Measurements from ENCODE around the gene IFITM10.

IFITM10 gene

DNA sequence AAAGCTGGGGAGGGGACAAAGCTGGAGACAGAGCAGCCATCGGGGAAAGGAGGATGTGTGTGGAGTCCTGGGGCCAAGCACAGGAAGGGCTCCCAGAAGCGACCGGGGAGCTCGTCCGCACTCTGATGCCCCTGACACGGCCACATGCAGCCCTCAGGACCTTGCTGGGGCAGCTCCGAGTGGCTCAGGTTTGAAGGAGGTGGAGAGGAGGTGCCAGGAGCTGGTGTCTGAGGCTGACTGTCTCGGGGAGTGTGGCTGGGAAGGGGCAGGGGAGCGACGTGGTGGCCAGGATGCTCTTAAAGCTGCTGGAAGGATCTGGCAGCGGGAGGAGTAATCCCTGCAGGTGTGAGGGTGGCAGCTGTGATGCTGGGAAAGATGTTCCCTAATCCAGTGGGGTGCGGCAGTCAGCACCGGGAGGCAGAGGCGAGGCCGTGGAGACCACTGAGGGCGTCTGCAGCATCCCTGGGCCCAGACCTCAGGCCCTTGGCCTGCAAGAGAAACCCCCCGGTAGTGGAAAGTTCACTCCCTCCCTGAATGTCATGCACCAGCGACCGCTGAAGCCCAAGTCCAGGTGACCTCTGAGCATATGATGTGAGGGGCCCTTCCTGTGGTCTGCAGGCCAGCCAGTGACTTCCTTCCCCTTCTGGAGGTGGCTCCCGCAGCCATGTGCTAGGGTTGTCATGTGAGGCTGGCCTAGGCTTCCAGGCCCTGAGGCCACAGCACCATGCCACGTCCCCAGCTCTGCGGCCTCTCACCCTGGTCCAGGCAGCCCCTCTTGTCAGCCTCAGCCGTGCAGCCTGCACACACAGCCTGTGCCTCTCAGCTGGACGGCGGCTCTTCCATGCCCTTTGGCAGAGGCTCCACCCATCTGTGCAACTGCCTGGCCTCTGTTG is 30.6 kb upstream of the IFITM10 start:
- no peak for DNase-seq
- H3K4me3 Mint-ChIP-seq: no peak overlapping the region
- no peaks in the 10 kb centered on the region for H3K4me1 Mint-ChIP-seq (ENCODE audit: low read depth)
- H3K27me3 Mint-ChIP-seq: no peaks in the 10 kb centered on the region
- H3K9me3 Mint-ChIP-seq: no peaks in the 10 kb centered on the region
- H3K36me3 Mint-ChIP-seq (ENCODE audit: low read depth): no peaks in the 10 kb centered on the region
- no peak overlapping the region for H3K27ac Mint-ChIP-seq

DNA sequence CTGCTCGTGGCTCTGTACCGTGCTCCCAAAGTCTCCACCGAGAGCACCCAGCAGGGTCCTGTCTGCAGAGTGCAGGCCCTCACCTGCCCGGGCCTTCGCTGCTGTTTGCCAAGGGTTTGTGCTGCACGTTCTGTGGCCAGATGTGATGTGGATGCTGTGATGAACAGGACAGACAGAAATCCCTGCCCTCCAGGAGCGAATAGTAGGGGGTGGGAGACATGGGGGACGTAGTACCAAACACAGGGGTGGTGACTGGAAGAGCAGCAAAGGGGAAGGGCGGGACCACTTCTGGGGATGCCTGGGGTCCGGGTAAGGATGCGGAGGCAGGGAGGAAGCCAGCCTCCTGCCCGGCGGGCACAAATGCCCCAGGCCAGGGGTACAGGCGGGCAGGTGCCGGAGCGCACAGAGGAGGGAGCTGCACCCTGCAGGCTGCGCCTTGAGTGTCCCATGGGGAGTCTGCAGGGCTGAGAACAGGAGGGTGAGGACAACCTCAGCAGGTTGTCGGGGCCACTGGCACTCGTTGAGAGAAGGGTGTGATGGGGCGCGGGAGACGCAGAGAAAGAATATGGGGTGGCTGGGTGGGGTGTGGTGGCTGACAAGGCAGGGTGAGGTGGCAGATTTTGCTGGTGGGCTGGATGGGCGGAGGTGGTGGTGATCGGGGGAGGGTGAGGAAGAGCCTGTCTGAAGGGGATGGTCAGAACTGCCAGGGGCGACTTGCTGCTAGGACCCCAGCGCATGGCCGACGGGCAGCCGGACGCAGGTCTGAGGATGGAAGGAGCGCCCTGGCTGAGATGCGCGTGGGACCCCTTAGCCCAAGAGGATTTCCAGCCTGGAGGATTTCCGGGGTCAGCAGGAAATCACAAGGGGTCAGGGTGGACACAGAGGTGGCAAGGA is 29.7 kb upstream of the IFITM10 start:
- Mint-ChIP-seq H3K36me3 (ENCODE audit: low read depth) (no peaks in the 10 kb centered on the region), H3K27ac (no peak overlapping the region), H3K9me3 (no peaks in the 10 kb centered on the region), H3K4me3 (no peak overlapping the region), H3K4me1 (ENCODE audit: low read depth) (no peaks in the 10 kb centered on the region), H3K27me3 (no peaks in the 10 kb centered on the region)
- DNase-seq: no peak

DNA sequence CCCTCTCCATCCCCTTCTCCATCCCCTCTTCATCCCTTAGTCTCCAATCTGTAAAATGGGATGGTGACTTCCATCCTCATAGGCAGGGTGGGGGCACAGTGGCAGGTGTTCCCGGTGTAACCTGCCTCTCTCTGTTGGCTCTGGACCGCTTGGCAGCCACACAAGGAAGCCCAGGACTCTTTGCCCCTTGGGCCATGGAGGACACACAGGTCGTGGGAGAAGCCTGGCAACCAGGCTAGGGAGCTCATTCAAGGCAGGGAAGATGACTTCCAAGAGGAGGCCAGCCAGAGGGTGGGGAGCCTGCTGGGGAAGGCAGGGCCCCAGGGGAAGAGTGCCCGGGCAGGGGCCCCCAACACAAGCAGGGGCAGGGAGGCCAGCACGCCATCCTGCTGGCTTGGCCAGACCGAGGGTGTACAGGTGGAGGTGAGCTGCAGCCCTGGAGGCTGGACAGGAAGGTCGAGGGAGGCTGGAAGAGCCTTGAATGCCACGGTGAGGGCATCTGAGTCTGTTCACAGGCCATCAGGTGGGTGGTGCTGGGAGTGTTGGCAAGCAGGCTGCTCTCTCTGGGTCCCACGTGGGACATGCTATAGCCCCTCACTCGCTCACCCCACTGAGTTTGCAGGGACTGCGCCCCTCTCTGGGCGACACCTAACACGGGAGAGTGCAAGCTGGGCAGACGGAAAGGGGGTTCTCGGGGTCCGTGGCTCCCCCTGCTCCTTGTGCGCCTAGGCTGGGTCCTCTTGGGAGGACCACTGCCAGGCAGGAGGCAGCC is 28.8 kb upstream of the IFITM10 start:
- H3K9me3 Mint-ChIP-seq: no peaks in the 10 kb centered on the region
- H3K36me3 Mint-ChIP-seq (ENCODE audit: low read depth): no peaks in the 10 kb centered on the region
- no peaks in the 10 kb centered on the region for H3K4me1 Mint-ChIP-seq (ENCODE audit: low read depth)
- DNase-seq: no peak
- H3K4me3 Mint-ChIP-seq: no peak overlapping the region
- no peaks in the 10 kb centered on the region for H3K27me3 Mint-ChIP-seq
- no peak overlapping the region for H3K27ac Mint-ChIP-seq

DNA sequence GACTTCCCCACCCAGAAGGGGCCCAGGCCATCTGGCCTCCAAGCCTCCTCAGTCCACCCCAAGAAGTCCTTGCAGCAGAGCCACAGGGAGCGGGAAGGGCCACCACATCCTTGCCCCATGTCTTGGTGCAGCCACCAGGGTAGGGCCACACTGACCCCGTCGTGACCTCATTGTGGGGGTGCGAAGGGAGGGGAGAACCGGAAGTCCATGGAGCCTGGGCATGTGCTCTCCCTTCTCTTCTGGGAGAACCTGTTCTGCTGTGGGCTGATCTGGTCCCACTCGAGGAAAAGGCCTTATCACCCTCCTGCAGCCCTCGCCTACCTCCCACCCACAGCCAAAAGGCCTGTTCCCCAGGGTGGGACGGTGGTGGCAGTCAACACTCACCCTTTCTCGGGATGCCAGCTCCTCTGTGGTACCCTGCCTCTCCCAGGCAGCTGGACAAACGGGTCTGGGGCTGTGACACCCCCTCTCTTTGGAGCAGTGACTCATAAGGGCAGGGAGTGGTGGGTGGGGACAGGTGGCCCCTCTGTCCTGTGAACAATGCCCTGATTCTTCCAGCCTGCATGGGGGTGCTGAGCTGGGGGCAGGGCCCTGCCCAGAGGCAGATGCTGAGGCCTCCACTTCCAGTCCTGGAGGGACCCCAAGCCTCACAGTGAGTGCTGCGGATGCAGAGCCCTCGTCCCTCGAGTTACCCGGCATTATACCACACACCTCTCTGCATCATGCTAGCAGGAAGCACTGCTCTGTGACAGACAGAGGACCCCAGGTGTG is 27.9 kb upstream of the IFITM10 start:
- no peaks in the 10 kb centered on the region for H3K9me3 Mint-ChIP-seq
- no peak for DNase-seq
- no peaks in the 10 kb centered on the region for H3K27me3 Mint-ChIP-seq
- peaks cover 3% of the 10 kb centered on the region for H3K4me1 Mint-ChIP-seq (ENCODE audit: low read depth)
- H3K27ac Mint-ChIP-seq: no peak overlapping the region
- no peak overlapping the region for H3K4me3 Mint-ChIP-seq
- no peaks in the 10 kb centered on the region for H3K36me3 Mint-ChIP-seq (ENCODE audit: low read depth)

DNA sequence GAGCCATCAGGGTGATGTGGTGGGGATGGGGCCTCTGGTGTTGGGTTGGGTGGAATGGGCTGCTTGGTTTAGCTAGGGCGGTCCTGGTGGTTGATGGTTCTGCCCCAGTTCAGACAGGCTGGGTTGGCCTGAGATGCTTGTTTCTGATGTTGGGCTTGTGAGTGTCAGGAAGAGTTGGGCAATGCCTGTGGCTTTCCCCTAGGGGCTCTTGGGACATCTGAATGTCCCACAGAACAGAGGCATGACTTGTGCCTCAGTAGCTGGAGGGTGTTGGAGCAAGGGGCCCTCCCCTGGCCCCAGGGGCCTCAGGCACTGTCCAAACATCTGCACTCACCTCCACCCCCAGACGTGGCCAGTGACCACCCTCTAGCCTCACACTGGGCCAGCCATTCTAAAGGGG is 27.3 kb upstream of the IFITM10 start:
- no peak for DNase-seq

DNA sequence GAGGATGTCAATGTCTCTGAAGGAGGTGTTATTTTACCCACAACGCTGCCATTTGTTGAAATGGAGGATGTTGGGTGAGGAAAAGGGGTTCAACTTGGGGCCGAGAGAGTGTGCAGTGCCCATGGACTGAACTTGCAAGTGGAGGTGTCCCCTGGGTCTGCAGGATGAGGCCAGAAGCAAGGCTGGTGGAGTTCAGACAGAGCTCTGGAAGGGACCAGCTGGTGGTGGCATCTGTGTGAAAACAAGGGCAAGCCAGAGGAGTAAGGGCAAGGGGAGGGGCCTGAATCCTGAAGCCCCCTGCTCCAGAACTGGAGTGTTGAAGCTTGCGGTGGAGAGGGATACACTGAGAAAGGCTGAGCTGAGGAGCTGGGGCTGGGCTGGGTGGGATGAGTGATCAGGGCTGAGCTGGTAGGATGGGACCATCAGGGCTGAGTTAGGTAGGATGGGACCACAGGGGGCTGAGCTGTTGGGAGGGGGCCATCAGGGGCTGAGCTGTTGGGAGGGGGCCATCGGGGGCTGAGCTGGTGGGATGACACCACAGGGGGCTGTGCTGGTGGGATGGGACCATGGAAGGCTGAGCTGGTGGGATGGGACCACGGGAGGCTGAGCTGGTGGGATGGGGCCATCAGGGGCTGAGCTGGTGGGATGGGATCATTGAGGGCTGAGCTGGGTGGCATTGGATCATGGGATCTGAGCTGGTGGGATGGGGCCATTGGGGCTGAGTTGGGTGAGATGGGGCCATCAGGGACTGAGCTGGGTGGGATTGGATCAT is 26.7 kb upstream of the IFITM10 start:
- no peaks in the 10 kb centered on the region for H3K27me3 Mint-ChIP-seq
- no peak overlapping the region for H3K4me3 Mint-ChIP-seq
- no peaks in the 10 kb centered on the region for H3K36me3 Mint-ChIP-seq (ENCODE audit: low read depth)
- no peak for DNase-seq
- H3K4me1 Mint-ChIP-seq (ENCODE audit: low read depth): peaks cover 11% of the 10 kb centered on the region
- H3K27ac Mint-ChIP-seq: no peak overlapping the region
- H3K9me3 Mint-ChIP-seq: no peaks in the 10 kb centered on the region

More for the DNA sequence above, 27.3 kb upstream of the IFITM10 start:
- Mint-ChIP-seq H3K4me3 (no peak overlapping the region), H3K9me3 (no peaks in the 10 kb centered on the region), H3K27ac (no peak overlapping the region), H3K27me3 (no peaks in the 10 kb centered on the region), H3K36me3 (ENCODE audit: low read depth) (no peaks in the 10 kb centered on the region), H3K4me1 (ENCODE audit: low read depth) (peaks cover 5% of the 10 kb centered on the region)

DNA sequence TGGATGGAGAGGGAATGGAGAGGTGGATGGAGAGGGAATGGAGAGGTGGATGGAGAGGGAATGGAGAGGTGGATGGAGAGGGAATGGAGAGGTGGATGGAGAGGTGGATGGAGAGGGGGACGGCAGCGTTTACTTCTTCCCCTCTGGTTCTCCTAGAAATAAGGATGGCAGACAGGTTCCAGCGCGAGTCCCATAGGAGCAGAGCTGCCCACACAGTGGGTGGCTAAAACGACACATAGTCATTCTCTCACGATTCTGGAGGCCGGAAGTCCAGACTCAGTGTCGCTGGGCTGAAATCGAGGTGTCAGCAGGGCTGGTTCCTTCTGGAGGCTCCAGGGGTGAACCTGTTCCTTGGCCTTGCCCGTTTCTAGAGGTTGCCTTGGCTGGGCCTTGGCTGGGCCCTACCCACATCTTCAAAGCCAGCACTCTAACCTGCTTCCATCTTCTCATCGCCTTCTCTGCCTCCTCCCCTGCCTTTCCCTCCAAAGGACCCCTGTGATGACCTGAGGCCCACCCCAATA is 26.0 kb upstream of the IFITM10 start:
- Mint-ChIP-seq H3K36me3 (ENCODE audit: low read depth) (no peaks in the 10 kb centered on the region), H3K27me3 (no peaks in the 10 kb centered on the region), H3K4me3 (no peak overlapping the region), H3K9me3 (no peaks in the 10 kb centered on the region), H3K27ac (no peak overlapping the region), H3K4me1 (ENCODE audit: low read depth) (peaks cover 15% of the 10 kb centered on the region)
- no peak for DNase-seq

DNA sequence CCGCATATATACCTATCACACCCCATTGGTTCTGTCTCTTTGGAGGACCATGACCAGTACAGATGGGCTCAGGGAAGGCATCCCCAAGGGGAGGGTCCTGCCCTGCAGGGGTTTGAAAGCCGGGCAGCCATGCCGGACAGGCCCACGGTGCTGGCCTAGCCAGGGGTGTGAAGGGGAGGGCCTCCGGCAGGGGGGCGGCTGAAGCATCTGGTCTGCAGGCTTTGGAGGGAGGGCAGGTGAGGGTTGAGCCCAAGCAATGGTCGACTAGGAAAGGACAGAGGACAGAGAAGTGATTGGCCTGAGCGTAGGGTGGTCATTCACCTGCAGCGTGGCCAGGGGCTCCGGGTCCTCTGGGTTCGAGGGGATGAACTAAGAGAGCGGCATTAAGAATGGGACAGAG is 24.5 kb upstream of the IFITM10 start:
- H3K9me3 Mint-ChIP-seq: no peaks in the 10 kb centered on the region
- no peak for DNase-seq
- H3K27ac Mint-ChIP-seq: no peak overlapping the region
- H3K36me3 Mint-ChIP-seq (ENCODE audit: low read depth): no peaks in the 10 kb centered on the region
- H3K4me1 Mint-ChIP-seq (ENCODE audit: low read depth): peaks cover 16% of the 10 kb centered on the region
- H3K27me3 Mint-ChIP-seq: no peaks in the 10 kb centered on the region
- H3K4me3 Mint-ChIP-seq: no peak overlapping the region

DNA sequence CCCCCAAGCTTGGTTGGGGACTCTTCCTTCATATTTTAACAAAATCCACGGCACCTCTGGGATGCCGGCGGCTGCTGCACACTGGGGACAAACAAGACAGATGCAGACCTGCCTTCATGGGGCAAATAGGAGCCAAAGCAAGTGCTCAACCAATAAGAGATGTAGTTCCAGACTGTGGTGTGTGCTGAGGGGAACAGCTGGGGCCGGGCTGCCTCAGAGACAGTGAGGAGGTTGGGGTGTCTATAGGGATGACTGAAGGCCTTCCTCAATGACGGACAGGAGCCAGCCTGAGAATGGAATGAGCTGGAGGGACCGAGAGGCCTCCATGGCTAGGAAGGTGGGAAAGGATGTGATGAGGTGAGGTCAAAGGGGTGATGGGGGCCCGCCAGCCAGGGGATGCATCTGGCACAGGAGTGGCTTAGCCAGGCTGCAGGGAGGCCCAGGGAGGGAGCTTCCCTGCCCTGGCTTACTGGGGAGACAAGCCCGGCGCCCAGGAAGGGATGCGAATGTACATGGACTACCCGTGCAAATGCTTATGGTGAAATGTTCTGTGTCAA is 23.7 kb upstream of the IFITM10 start:
- Mint-ChIP-seq H3K4me1 (ENCODE audit: low read depth) (peaks cover 19% of the 10 kb centered on the region), H3K4me3 (no peak overlapping the region), H3K9me3 (no peaks in the 10 kb centered on the region), H3K27me3 (no peaks in the 10 kb centered on the region), H3K36me3 (ENCODE audit: low read depth) (no peaks in the 10 kb centered on the region), H3K27ac (no peak overlapping the region)
- peak; percentile 22 for DNase-seq

DNA sequence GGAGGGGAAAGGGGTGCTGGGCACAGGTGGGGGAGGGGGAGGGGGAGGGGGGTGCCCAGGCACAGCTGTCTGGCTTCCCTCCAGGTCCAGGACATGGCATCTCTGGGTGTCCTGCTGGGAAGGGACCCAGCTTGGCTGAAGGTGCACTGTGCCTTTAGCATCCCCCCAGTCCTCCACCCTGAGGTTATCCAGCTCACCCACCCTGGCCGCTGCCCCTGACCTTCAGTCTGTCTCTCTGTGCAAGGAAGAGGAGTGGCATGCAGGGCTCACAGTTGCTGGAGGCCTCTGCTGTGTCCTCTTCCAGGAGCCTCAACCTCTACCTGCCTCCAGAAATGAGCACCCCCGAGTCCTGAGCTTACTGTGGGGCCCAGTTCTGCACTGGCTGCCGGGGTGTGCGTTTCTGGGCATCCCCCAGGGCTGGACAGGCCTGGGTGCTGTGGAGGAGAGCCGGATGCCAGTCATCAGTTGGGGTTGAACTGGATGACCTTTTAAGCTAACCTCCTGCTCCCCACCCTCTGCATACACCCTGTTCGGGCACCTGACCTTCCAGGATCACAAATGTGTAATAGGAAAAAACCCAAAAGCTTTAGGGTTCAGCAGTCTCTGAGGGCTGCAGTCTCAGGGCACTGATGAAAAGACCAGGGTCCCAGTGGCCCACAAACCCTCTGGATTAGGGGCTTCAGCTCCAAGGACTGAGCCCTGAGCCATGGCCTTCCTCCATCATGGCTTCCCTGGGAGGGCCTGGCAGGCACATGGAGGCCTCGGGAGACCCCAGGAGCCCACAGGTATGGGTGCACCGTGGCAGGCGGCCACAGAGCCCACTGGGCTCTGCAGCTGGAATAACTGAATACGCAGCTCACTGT is 23.0 kb upstream of the IFITM10 start:
- H3K36me3 Mint-ChIP-seq (ENCODE audit: low read depth): no peaks in the 10 kb centered on the region

DNA sequence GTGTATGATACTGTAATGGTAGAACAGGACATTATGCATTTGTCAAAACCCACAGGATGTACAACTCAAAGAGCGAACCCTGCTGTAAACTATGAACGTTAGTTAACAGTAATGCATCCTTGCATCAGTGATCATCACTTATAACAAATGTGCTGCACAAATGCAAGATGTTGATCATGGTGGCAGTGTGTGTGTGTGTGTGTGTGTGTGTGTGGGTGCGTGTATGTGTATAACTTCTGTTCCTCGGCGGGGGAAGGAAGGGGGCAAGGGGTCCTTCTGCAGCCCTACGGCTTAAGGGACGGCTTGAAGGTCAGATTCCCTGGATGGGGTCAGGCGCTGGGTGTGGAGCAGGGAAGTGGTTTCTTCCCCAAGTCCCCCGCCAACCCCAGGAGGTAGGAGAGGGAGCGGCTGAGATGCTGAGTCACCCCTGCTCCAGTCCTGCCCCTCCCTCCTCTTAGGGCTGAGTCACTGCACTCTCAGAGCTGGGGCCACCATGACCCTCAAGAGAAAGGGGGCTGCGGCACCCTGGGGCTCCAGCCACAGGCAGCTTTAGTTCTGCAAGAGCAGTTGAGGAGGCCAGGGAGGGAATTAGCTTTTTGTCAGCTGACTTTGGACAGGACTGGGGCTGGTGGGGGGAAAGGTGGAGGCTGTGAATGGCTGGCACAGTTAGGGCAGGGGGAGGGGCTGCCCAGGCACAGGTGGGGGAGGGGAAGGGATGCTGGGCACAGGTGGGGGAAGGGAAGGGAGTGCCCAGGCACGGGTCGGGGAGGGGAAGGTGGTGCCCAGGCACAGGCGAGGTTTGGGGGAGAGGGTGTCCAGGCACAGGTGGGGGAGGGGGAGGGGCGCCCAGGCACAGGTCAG is 22.1 kb upstream of the IFITM10 start:
- peak overlapping the region; percentile 35 for H3K4me3 Mint-ChIP-seq
- H3K36me3 Mint-ChIP-seq (ENCODE audit: low read depth): no peaks in the 10 kb centered on the region
- peak overlapping the region; percentile 77 for H3K27ac Mint-ChIP-seq
- no peaks in the 10 kb centered on the region for H3K27me3 Mint-ChIP-seq
- H3K9me3 Mint-ChIP-seq: no peaks in the 10 kb centered on the region
- peaks cover 26% of the 10 kb centered on the region for H3K4me1 Mint-ChIP-seq (ENCODE audit: low read depth)
- peak; percentile 77 for DNase-seq

More for the DNA sequence above, 23.0 kb upstream of the IFITM10 start:
- DNase-seq: peak; percentile 28
- H3K4me1 Mint-ChIP-seq (ENCODE audit: low read depth): peaks cover 20% of the 10 kb centered on the region
- no peaks in the 10 kb centered on the region for H3K9me3 Mint-ChIP-seq
- H3K4me3 Mint-ChIP-seq: no peak overlapping the region
- no peaks in the 10 kb centered on the region for H3K27me3 Mint-ChIP-seq
- no peak overlapping the region for H3K27ac Mint-ChIP-seq
